Measurements from ENCODE around the gene TMEM89.

The TMEM89 gene, protein sequence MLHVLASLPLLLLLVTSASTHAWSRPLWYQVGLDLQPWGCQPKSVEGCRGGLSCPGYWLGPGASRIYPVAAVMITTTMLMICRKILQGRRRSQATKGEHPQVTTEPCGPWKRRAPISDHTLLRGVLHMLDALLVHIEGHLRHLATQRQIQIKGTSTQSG

DNA sequence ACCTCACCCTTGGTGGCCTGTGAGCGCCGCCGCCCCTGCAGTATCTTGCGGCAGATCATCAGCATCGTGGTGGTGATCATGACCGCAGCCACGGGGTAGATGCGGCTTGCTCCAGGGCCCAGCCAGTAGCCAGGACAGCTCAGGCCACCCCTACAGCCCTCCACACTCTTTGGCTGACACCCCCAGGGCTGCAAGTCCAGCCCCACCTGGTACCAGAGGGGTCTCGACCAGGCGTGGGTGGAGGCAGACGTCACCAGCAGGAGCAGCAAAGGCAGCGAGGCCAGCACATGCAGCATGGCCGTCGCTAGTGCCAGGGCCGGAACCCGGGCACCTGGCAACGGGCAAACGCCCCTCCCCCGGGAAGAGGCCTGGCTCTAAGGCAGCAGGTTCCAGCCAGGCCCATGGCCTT is at the start of gene TMEM89:
Gene TMEM89, minus strand, starts transcription at position 309 of the 409 bp plus-strand sequence. Its CDS starts 13 bp downstream, at position 296.
- no peak for DNase-seq (ENCODE audit: low spot score)

DNA sequence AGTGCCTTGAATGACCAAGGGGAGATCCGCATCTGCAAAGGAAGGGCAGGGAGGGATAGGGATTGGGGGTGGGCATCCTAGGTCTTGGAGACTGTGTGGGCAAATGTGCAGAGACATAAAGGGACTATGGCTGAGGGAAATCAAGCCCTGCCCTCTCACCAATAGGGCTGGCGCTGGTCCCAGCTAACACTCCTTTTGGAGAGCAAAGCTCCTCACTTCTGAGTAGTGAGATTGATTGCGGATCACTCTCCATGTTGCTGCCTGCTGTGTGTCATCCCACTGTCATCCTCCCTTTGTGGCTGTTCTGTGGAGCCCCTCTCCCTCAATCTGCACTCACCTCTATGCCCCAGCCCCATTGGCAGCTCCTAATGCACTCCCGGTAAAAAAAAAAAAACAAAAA is 43.4 kb upstream of the TMEM89 start:
- DNase-seq (ENCODE audit: low spot score): no peak

DNA sequence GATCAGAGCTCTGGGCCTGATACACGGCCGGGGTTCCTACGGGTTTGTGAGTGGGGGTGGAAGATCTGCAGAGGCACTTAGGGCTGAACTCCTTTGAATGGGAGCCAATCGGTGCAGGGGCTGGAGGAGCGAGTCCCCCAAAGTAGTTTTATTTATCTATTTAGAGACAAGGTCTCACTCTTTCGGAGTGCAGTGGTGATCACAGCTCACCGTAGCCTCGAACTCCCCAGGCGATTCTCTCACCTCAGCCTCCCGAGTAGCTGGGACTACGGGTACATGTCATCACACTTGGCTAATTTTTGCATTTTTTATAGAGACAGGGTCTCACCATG is 42.7 kb upstream of the TMEM89 start:
- no peak for DNase-seq (ENCODE audit: low spot score)

DNA sequence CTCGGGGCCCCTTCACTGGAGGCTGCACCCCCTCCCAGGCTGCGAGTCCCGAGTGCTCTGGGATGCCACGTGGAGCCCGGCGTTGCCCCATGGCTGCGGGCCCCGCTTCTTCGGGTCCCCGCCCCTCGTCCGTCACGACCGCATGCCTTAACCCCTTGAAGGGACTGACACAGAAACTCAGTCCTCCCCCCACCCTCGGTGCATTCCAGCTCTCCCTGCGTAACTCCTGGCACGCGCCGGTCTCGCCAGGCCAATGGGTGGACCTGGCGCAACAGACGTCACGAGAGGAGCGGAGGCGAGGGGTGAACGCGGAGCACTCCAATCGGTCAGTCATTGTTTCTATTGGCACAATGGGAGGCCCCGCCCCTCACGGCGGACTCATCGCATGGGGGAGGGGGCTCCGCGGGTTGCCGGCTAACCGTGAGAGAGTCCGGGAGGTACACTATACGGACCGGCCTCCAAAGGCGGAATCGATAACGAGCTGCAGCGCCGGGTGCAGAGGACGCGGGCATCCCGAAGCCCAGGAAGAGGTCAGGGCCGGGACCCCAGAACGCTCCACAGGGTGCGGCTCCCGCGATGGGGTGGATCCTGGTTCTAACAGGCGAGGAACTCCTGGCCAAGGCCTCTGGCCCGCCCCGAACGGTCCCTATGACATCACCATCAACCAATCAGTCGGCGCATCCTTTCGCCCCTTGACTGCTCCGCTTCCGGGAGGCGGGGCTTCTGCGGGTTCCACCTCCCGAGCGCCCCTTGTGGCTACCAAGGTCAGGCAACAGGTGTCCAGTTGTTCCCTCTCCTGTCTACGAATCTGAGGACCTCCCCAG is 42.1 kb upstream of the TMEM89 start:
- peak; percentile 99 for DNase-seq (ENCODE audit: low spot score)

DNA sequence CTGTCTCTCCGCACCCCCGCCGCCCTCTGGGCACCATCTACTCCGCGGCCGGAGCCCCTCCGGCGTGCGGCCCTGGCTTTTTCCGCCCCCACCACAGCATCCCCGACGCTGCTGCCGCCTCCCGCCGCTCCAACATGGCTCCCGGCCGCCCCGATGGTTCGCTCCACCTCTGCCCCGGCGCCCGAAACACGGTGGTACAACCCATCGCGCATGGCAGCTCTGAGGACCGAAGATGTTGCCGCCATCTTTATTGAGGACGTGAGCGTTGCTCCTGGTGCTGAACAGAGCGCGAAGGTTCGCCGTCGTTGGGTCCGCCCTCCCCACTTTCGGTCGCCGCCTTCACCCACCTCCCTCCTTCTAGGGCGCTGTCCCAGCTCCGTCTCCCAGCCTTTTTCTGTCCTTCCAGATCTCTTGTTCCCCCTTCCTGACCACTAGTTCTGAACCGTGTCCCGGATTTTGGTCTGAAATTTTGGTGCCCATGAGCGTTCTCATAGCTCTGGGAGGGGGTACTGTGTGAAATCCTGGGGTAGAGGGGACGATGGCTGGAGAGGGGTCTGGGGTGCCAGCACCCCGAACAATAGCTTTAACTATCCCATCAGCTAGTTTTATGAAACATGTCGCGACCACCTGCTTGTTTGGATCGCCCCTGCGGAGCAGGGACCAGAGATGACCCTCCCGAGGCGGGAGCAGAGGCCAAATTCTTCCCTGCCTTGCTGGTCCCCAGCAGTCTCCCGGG is 41.4 kb upstream of the TMEM89 start, which contains the start of gene CELSR3:
Gene CELSR3, minus strand, starts transcription at position 134 of the 736 bp plus-strand sequence. CDS start 252 bp downstream, outside the sequence.
- peak; percentile 73 for DNase-seq (ENCODE audit: low spot score)

DNA sequence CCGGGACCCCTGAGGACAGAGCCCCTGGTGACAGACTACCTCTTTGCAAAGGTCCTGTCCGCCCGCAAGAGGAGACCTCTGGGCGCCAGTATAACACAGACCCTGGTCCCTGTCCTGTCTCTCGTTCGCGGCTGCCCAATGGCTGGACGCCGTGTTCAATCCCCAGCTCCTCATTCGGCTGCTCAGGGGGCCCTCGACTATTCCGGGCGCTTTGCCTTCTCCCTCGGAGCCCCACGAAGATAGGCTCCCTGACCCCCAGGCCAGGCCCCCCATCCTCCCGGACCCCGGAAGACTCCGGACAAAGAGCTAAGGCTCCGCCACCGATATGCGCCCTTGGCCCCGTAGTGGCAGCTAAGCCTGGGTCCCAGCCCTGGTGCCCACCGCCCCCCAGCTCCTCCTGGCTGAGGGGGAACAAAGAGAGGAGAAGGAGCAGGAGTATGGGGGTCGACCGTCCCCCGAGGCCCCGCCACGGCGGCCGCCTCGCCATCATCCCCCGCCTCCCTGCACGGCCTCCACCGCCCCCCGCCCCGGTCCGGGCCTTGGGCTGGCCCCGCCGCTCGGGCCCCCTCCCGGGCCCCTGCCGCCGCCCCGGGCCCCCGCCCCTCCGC is 40.7 kb upstream of the TMEM89 start:
- DNase-seq (ENCODE audit: low spot score): no peak

DNA sequence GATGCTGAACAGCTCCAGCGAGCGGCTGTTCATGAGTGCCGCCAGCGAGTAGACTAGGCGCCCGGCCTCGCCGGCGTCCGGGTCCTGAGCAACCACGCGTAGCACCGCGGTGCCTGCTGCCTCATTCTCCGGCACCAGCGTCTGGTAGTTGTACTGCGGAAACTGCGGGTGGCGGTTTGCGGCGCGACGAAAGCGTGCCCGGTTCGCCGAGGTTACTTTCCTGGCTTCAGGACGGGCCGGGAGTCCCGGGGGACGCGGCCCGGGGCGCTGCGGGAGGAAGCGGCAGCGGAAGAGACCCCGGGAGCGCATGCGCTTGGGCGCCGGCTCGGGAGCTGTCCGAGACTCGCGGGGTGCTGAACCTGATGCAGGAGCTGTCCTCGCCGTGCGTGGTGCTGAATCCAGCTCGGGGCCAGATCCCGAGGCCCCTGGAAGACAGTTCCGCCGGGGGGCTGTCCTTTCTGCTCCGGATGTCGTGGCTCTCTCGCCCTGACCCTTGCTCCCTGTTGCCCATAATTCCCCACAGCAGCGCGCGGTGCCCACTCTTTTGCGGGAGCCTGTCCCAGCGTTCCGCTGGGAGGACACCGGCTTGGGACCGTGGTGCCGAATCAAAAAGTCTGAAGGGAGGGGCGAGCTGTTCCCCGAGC is 40.1 kb upstream of the TMEM89 start:
- no peak for DNase-seq (ENCODE audit: low spot score)

DNA sequence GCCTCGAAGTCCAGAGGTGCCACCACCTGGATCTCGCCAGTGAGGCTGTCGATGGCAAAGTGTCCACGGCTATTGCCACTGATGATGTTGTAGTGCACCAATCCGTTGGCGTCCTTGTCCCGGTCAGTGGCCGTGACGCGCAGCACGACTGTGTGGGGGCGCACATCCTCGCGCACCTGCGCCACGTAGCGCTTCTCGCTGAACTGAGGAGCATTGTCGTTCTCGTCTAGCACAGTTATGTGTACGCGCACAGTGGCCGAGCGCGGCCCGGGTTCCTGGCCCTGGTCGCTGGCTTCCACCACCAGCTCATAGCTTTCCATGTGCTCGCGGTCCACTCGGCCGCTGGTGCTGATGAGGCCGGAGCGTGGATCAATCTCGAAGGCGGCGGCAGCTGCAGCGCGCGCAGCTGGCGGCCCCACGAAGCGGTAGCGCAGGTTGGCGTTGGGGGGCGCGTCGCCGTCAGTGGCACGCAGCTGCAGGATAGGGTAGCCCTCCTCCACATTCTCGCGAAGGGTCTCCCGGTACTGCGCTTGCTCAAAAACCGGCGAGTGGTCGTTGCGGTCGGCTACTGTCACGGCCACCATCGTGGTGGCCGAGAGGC is 39.3 kb upstream of the TMEM89 start:
- no peak for DNase-seq (ENCODE audit: low spot score)

DNA sequence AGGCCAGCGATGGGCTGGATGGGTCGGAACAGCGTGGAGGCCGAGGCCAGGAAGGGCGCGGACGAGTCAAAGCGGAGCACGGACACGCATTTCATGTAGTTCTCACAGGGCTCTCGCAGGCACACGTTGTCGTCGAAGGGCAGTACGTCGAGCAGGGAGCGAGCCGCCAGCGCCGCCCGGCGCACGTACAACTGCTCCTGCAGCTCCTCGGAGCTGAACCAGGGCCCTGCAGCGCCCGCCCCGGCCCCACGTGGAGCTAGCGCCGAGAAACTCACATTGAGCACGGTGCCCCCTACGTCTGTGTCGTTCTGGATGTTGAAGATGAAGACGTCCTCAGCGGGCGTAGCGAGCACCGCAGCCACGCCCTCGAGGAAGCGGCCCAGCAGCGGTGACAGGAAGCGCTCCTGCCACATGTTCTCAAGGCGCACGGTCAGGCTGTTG is 35.3 kb upstream of the TMEM89 start:
- DNase-seq (ENCODE audit: low spot score): no peak

DNA sequence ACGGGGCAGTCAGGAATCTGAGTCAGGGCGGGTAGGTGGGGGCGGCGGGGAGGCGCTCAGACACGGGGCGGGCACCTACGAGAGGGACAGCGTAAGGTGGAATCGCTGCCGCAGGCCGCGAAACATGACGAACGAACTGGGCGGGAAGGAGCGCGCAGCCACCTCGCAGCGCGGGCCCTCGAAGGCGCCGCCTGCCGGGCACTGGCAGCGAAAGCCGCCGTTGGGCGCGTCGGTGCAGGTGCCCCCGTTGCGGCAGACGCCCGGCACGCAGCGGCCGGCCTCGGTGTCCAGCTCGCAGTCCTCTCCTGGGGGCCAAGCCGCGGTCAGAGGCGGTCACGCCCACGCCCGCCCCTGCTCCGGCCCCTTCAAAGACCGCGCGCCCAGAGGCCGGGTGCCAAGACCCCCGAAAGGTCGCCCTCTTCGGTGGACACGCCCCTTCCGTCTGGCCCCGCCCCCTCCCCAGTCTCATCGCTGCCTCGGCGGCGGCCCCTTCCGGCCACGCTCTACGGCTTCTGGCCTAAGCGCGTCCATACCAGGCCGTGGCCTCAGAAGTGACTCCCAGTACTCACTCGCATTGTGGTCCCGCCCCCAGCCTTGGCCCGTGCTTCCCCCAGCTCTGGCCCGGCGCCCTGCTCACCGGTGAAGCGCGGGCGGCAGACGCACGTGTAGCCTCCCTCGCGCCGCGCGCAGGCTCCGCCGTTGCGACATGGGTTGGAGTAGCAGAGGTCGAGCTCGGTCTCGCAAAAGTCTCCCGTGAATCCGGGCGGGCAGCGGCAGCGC is 34.7 kb upstream of the TMEM89 start:
- DNase-seq (ENCODE audit: low spot score): no peak

DNA sequence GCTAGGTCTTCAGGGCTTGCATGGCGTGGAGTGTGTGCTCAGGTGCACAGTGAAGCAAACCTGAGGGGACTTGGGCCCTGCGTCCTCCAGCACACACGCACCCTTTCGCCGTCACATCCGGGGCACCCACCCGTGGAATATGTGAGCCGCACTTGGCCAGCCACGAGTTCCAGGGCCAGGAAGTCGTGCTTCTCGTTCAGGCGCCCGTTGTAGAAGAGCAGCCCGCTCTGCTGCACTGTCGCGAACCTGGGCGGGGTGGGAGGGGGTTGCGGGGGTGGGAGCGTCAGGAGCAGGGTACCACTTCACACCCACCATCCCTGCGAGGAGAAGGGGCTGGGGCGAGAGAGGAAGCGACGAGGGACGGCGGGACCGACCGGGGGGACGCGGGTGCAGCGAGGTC is 34.0 kb upstream of the TMEM89 start:
- DNase-seq (ENCODE audit: low spot score): no peak

DNA sequence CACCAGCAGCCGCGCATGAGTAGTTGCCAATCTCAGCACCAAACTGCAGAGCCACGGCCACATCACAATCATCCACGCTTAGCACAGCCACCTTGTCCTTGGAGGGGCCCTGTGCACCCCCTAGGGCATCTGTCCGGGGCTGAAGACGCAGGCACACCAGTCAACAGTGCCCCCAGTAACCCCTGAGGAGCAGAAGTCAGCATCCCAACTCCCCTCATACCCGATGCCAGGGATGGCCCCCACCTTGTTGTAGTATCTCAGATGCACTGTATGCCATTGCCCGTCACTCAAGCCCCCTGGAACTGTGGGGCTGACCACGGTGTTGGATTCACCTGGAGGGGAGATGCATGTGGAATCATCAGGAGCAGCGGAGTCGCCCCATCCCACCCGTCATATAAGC is 33.5 kb upstream of the TMEM89 start:
- DNase-seq (ENCODE audit: low spot score): no peak

DNA sequence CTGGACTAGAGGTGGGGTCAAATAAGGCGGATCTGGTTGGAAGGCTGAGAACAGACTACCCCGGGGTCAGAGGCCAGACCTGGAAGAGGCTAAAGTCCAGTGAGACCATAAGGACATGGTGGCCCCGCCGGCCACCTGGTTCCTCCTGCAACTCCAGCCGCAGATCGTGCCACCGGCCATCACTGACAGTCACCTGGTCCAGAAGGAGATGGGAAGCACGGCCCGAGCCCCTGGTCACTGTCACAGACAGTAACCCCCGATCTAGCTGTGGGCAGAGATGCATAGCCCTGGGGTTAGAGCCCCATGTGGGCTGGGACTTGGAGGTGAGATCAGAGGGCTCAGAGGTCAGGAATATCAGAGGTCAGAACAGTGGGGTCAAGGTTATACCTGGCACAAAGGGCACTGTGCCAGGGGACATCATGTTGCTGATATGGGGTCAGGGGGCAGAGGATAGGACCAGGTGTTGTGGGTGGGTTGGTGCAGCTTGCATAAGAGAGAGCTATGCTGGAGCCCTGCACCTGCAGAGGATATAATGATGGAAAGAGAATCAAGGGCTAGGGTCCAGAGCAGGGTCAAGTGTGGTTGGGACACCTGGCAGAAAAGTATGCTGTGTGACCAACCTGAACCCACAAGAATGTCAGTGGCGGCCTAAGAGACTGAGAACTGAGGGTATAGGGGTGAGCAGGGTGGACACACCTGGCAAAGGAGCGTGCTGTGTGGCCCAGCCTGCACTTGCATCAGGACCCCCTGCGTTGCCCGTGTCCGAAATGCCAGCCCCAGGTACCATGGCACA is 31.6 kb upstream of the TMEM89 start:
- DNase-seq (ENCODE audit: low spot score): no peak

DNA sequence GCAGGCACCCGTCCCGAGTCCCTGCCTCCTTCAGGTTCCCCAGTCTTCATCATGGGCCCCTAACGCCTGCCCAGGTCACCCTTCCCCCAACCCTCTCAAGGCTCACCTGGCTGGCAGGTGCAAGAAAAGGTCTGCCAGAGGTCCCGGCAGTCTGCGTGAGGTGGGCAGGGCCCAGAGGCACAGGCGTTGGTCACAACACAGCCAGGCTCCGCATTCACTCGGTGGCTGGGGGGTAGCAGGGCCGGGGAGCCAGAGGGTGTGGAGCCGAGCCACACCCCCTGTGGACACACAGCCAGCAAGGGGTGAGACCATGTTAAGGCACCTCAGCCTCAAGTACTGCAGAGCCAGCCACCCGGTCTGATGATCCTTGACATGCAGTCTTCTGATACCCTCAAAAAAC is 30.2 kb upstream of the TMEM89 start:
- no peak for DNase-seq (ENCODE audit: low spot score)

DNA sequence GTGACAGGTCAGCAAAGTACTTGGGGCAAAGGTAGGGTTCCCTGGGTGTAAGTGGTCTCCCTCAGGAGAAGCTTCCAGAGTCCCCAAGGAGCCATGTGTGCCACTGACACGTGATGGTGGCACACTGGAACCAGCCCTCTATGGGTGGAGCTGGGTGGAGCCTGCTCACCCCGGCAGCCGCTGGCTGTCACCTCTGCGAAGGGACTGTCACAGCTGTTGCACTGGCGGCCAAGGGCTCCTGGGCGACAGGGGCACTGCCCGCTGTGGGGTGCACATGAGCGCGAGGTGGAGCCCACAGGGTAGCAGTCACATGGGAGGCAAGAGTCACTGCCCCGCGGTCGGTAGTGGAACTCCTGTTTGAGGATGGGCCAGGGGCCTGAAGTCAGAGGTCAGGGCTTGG is 29.2 kb upstream of the TMEM89 start:
- no peak for DNase-seq (ENCODE audit: low spot score)

DNA sequence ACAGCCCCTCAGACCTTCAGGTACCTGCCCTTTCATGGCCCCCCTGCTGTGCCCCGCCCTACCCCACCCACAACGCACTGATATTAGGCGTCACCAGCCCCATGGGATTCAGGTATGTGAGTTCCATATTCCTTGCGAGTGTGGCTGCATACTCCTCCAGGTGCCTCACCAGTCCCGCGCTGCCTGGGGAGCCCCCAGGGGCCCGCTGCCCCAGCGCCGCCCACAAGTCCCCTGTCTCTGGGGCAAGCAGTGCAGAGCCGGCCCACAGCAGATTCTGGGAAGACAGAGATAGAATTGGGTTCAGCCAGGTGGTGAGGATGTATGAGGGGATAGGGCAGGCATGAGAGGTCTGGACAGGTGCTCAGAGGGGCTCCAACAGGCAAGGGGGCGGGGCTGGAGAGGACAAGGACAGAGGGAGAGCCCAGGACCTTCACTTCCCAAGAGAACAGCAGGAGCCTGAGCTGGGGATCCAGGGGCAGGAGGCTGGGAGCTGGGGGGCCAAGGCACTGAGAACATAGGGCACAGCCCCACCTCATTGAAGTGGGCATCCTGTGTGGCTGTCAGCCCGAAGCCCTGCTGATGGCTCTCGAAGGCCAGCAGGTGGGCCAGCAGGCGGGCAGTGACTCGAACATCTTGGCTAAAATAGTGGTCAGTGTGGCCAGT is 26.8 kb upstream of the TMEM89 start:
- no peak for DNase-seq (ENCODE audit: low spot score)

DNA sequence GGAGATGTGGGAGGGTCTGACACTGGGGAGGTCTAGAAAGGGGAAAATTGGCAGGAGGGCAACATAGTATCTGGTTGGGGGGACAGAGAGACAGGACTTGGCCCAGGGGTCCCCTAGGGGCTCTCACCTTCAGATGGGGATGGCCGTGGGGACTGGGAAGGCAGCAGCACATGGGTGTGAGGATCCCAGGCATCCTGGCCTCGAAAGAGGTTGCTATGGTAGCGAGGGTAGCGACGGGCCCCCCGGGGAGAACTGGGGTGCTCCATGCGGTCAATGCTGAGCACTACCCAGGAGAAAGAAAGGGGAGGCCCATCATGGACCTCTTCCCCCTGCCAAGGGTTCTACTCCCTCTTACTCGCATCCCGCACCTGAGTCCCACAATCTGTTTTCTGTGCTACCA is 26.1 kb upstream of the TMEM89 start:
- DNase-seq (ENCODE audit: low spot score): no peak

DNA sequence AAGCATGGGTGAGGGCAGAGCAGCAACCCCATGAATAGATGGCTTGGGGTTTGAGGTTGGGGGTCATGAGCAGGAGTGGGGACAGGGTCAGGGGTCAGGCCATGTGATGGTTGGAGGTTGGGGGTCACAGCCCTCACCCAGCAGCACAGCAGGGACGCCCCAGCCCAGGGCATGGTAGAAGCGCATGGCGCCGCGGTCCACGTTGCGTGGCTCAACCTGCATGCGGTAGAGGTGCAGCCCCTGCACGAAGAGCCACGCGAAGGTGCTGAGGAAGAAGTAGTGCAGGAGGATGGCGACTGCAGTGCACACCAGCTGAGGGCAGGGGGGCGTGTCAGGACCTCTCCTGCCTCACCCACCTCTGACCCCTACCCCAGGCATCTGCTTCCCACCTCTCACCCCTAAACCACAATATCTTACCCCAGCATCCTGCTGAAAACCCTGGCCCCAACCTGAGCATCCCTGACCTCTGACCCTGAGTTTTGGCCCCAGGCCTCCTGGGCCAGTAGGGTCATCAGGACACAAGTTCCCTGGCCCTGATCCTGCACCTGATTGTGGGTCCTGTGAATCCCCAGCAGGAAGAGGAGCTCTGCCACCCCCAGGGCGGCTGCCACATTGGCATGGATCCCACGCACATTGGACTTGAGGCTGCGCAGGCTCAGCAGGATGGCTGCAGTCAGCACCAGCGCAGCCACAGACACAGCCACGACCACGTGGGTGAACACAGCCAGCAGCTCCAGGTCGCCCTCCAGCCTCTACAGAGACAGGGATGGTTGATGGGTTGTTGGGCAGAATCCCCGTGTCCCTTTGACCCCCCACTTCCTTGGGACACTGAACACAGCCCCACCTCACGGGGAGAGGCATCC is 23.6 kb upstream of the TMEM89 start:
- no peak for DNase-seq (ENCODE audit: low spot score)

DNA sequence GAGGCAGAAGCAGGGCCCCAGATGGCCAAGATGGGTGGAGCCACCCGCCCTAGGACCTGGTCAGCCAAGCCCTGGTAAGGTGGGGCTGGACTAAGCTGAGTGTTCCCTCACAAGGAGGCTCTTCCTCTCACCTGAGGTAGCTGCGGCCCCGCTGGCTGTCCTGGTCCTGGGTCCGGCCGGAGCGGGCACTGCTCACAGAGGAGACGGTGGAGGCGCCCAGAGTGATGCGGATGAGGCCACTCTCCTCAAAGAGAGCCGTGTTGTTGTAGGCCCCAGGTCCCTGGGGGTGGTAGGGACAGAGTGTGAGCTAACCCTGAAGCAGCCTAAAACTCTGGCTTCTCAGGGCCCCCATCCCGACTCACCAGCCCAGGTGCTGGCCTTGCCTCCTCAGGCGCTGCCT is 21.0 kb upstream of the TMEM89 start:
- no peak for DNase-seq (ENCODE audit: low spot score)
